Activated T-cell treated with anti-CD3 and anti-CD28 coated beads for 24 hours (primary cell): ENCODE measurements around the gene AP3S2.

Experiments used
- DNase-seq: peaks from one replicate; pipeline ENCODE4 v3.0.0-alpha.2; 2020; ENCODE audit warnings: low read depth

AP3S2 gene

GRCh38 chr15:89814112-89814742 lies 79.6 kb downstream of the AP3S2 start:
- DNase-seq, result no peak

GRCh38 chr15:89813381-89814111 lies 80.2 kb downstream of the AP3S2 start:
- no peak for DNase-seq

DNA sequence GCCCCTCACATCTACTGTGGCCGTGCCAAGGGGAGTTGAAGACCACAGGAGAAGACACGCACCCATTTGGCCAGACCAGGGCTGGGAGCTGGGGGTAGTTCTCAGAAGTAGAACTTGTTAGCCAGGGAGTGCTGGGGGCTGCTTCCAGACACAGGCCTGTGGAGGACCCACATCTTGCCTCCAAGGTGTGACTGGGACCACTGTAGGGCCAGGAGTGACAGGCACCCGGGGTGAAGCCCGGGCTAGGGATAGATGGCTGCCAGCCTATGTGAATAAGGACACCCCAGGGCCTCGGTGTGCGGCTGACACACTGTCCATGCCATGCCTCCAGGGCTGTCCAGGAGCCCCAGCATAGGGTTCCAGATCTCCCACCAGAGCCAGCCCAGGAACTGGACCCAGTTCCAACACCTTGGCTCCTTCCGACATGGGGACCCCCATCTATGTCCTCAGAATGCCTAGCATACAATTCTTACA lies 80.9 kb downstream of the AP3S2 start:
- no peak for DNase-seq

GRCh38 chr15:89812011-89812846 lies 81.6 kb downstream of the AP3S2 start:
- no peak for DNase-seq

DNA sequence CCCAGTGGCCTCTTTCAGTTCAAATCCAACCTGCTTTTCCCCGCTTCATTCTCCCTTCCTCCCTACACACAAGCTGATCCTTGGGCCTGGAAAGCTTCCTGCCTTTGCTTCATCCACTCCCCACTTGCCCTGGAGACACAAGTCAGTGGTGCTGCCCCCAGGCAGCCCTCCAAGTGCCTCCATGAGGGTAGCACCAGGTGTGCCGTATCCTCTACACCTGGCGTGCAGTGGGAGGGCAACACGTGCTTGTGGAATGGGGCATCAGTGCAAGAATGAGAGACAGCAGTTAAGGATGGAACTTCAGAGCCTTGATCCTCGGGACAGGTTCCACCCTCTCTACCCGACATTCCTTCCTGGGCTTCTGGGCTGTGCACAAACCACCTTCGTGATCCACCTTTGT lies 83.0 kb downstream of the AP3S2 start:
- DNase-seq, result no peak

GRCh38 chr15:89809787-89810148 lies 84.0 kb downstream of the AP3S2 start:
- DNase-seq, result no peak

DNA sequence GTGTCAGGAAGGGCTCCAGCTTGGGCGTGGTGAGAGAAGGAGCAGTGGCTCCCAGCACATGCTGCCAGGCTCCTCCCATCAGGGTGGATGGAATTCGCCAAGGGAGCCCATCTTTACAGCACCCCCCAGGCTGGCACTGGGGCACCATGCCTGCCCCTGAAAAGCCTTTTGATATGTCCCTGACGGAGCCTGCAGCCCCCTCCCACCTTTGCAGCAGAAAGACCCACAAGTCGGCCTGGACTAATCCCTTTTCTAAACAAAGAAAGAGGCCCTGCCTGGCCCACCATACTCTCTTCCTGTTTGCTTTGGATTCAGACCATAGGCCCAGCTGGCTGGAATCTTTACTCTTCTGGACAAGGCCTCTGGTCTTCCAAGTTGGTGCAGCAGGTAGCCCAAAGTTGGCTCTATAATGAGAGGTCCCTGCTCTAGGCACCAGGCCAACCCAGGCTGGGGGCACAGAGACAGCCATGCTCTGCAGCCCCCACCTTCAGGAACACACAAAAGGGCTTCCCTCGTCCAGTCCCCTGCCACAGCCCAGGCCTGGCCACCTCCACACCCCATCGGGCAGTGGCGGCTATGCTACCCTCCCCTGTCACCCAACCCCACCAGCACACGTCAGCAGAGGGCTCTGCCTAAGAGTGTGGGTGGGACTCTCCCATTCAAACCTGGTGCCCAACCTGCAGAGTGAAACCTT lies 84.6 kb downstream of the AP3S2 start:
- DNase-seq, result no peak

DNA sequence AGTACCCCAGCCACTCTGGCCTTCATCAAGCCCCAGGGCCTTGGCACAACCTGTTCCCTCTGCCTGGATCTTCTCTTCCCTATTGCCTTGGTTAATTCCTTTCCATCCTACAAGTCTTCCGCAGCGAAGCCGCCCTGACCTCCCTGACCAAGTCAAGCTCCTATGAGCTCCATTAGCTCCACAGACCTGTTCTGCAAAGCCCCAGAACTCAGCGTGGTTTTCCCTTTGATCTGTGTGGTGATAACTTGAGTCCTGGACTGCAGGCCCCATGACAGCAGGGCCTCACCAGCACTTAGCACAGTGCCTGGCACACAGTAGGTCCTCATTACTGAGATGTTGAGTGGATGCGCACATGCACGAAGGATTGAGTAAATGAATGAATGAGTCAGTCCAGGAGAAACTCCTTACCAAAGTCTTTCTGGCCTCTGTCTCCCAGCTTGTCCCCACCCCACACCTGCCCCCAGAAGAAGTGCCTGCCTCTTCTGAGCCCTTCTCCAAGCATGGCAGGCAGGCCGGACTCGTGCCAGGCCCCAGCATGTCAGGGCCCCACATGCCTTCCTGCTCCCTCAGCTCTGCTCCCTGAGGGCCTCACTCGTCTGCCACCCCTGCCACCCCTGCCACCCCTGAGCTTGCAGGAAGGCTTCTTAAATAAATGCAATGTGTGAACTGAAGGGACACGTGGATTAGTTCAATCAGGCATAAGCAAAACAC lies 85.5 kb downstream of the AP3S2 start:
- no peak for DNase-seq

GRCh38 chr15:89807689-89808088 lies 86.1 kb downstream of the AP3S2 start:
- DNase-seq, result no peak

- DNase-seq, result no peak
These were observed 86.9 kb downstream of the AP3S2 start for GRCh38 chr15:89806559-89807550.

DNA sequence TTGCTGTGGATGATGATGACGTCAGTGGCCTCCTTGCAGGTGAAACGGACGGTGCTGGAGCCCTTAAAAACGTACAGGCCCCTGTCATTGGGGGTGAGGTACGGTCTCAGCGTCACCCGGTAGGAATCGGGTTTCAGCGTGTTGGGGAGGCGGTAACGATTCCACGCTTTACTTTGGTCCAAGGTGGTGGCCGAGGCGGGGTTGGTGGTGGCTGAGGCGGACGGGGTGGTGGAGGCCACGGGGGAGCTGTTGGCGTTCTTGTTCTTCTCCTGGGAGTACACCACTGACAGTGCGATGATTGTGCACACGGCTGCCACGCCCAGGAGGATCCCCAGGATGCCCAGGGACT lies 87.6 kb downstream of the AP3S2 start:
- no peak for DNase-seq

DNA sequence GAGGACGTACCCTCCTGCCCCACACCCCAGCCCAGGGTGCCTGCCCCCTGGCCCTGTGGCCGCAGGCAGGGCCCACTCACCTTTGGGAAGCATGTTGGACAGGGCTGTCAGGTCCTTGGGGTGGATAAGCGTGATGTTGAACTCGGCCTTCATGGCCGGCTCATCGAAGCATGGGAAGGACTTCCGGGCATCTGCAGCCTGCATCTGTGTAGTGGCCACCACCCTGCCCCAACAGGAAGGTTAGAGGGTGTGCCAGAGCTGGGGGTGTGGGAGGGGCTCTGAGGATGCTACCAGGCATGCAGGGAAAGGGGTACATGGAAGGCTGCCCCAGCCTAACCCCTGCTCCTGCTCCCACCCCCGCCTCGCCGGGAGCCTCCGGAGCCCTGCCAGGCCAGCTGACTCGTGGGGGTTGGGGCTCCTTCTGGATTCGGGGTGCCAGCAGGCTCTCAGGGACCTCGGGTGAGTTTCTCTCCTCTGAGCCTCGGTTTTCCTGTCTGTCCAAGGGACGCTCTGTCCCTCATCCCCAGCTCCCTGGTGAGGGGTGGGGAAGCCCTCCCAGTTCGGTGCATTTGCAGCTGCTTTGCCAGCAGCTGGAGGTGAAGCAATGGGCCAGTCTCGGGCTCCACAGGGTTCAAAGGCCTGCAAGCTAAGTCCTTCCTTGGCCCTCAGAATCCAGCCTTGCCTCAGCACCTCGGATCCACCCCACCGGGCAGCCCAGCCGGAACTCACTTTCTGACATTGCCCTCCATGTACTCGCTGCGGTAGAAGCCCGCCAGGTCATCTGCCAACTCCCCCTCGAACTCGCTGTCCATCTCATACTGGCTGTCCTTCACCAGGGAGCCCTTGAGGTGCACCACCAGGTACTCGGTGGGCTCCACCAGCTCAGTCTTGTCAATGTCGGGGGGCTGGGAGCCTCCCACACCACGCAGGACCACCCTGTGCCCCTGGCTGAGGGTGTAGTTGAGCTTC lies 88.3 kb downstream of the AP3S2 start:
- DNase-seq, result no peak

GRCh38 chr15:89803941-89804800 lies 89.6 kb downstream of the AP3S2 start:
- DNase-seq, result no peak

DNA sequence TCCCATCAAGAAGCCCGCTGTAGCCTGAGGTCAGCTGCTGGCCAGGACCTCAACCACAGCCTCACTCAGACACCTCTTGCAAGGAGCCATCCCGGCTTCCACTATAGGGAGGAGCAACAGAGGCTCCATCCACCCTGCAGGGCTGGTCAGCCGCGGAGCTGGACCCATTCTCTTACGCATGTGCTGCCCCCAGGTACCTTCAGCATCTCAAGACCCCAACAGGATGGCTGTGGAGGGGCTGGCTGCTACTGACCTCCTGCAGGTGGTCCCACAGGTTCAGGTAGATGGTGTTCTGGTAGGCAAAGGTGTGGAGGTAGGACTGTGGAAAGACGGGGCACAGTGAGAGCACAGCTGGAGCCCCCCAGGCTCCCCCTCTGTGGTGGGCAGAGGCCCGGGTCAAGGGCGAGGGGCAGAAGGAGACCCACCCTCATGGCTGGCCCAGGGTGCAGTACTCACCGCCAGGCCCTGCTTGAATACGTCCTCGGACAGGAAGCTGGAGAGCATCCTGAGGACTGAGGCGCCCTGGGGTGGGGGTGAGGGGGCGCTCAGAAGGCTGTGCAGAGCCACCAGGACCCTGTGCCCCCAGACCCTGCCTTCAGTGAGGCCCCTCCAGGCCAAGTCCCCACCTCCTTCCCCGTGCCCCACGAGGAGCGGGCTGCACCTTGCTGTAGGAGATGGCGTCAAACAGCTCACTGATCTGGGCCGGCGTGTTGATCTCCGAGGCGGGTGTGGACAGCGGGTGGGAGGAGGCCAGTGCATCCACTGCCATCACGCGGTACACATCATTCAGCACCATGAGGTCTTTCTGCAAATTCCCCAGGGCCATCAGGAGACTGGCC lies 90.6 kb downstream of the AP3S2 start:
- DNase-seq, result no peak

GRCh38 chr15:89802231-89802928 lies 91.4 kb downstream of the AP3S2 start:
- DNase-seq, result no peak

GRCh38 chr15:89801471-89802195 lies 92.2 kb downstream of the AP3S2 start:
- no peak for DNase-seq
